GM10266 (cell line): Measurements from ENCODE around the gene CHRNA1.
A peak's percentile ranks its signal among the peaks of the same experiment; 100 is the strongest.

ENCODE experiments used
- DNase-seq: peaks from one replicate; pipeline ENCODE4 v3.0.0; 2012; ENCODE audit errors: extremely low spot score
- TF ChIP-seq, protein P1 (sequence below): IDR thresholded peaks from 2 replicates; pipeline ENCODE4 v1.5.1; 2012; ENCODE audit warnings: mild to moderate bottlenecking, low read depth; ENCODE audit not compliant: control insufficient read depth, insufficient read depth; ENCODE audit errors: missing control alignments

The CHRNA1 gene

DNA sequence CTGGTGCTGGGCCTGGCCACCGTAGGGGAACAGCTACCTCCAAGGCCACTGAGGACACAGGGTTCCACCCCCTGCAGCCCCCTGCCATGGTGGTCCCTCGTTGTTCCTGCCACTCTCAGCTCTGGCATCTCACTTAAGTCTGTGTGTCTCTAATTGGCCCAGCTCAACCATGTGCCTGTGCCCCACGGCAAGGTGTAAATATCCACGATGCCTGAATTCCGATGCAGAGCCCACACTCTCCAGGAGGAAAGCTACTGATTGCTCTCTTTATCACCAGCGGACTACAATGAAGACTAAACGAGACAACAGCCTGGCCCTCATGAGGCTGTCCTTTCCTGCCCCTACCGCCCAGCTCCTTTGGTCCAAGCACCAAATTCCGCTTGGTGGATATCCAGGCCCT lies 17.0 kb upstream of the CHRNA1 start:
- TF ChIP-seq, protein P1, sequence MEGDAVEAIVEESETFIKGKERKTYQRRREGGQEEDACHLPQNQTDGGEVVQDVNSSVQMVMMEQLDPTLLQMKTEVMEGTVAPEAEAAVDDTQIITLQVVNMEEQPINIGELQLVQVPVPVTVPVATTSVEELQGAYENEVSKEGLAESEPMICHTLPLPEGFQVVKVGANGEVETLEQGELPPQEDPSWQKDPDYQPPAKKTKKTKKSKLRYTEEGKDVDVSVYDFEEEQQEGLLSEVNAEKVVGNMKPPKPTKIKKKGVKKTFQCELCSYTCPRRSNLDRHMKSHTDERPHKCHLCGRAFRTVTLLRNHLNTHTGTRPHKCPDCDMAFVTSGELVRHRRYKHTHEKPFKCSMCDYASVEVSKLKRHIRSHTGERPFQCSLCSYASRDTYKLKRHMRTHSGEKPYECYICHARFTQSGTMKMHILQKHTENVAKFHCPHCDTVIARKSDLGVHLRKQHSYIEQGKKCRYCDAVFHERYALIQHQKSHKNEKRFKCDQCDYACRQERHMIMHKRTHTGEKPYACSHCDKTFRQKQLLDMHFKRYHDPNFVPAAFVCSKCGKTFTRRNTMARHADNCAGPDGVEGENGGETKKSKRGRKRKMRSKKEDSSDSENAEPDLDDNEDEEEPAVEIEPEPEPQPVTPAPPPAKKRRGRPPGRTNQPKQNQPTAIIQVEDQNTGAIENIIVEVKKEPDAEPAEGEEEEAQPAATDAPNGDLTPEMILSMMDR: no peak
- DNase-seq: no peak

DNA sequence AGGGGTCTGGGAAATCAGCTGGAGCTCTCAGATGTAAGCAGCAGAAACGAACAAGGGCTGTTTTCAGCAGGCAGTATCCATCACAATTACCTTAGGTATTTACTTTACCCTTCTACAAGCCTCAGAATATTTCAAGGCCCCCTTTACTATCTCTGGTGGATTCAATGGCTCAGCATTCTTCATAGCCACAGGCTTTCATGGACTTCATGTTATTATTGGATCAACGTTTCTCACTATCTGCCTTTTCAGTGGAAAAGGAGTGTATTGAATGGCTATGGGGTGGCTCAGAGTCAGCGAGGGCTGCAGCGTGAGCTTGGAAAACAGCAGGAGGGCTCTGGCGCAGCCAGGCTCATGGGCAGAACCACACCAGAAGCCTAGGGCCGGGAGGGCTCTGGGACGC lies 16.6 kb upstream of the CHRNA1 start:
- TF ChIP-seq, protein P1: no peak
- DNase-seq: no peak

DNA sequence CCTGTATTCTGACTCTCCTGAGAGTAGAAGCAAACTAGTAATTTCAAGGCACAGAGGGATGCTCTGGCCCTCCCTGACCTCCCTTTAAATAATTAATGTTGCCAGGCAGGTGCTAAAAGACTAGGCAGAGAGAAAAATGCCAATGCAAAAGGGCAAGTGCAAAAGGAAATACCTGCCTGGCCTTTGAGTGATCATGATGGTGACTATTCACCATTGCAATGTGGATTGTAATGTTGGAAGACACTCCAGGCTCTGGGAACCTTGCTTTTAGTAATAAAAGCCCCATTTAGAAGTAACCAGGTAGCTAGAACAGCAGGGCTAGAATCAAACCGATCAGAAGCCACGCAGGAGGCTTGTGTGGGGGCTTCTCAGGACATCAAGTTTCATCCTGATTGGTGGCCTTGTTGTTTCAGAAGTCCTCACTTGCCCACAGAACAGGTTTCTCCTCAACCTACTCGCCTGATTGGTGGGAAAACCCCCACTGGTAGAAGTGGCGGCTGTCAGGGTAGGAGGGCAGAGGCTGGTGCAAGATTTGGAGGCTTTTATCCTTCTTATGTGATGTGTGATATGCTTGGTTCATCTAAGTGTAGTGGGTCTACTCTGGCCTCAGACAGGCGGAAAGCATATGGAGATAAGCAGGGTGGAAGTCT lies 16.0 kb upstream of the CHRNA1 start:
- DNase-seq: no peak
- TF ChIP-seq, protein P1: no peak

DNA sequence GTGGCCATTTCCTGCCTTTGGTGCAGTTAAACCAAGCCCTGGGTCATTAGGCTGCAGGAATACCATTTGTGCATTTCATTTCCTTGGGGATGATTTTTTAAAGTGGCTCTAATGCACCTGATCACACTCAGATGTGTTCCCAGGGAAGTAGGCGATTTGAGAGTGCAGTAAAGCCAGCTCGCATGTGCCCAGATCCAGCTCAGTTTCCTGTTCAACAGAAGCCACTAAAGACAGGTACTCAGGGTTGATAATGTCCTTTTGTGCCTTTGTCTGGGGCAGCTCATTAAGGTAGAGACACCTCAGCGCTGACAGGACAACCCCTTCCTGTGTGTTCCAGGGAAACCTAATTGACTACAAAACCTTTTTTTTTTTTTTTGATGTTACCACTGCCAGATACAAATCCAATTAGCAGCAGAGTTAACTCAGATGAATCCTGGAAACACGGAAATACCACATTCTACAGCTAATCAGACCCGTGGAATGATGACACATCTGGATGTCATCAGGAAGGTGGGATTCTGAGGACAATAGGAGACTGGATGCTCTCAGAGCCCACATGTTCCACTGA lies 15.2 kb upstream of the CHRNA1 start:
- no peak for DNase-seq
- TF ChIP-seq, protein P1: no peak

DNA sequence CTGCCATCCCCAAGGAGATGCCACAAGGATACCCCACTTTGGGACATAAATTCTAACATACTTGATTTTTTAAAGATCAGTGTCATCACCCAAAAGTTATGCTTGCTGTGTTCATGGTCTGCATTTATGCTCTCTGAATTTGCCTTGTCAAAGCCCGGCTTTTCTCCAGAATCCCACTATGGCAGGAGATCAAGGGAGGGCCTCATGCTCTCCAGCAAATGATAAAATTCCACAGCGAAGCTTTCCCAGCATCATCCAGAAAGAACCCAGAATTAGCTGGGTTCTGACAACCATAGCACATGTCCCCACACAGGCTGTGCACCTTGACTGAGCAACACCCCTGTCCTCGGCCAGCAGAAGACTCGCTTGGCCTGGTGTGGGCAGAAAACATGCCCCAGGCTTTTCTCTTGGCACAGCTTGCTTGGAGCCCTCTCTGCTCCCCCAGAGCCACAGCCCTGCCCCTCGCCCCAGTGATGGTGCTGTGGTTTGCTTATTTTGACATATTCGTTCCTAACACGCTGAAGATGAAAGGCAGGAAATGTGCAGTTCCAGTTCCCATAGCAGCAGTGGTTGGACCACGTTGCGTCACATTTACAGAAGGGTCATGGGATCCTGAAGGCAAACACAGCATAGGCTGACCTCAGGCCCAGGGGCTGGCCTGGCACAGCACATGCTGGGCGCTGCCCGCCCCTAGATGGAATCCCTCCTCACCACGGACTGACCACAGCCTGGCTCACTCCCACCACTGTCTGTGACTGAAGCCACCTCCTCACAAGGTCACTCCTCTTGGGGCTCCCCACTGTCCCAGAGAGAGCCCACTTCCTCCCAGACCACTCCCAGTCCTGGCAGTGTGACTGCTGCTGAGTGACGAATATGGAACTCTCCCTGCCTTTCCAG lies 14.1 kb upstream of the CHRNA1 start:
- DNase-seq: peak; percentile 59
- TF ChIP-seq, protein P1: no peak

DNA sequence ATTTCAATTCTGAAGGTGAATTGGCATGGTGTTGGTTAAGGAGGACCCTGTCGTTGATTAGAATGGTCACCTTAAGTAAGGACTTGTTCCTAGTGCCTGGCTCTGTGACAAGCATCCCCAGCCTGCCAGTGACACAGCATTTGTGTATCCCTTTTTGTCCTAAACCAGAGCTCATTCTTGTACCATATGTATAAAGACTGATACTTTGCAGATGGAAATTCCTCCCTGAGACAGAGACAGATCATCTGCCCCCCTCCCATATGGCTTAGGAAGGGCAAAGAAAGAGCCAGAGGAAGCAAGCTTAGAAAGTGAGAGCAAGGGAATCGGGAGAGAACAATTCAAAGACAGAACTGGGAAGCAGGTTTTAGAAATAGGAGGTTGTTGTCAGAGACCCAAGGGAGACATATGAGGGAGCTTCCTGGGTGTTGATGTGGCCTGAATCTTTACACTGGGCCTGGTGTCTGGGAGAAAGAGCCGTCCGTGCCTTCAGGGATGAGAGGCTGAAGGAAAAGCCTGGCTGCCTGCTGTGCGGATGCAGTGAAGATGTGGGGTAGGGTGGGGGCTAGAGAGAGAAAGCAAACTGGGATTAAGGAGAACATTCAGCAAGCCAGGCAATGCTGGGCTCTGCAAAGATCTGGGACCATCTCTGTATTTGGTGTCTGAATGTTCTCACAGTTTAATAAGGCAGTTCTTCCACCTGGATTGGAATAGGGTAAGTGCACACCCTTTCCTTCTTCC lies 13.2 kb upstream of the CHRNA1 start:
- TF ChIP-seq, protein P1: no peak
- no peak for DNase-seq
